Transverse colon (tissue), 4 donors: ENCODE results near the gene SRGAP1.

Source experiments
- EP300 ChIP-seq: sonication (generic); formaldehyde crosslinking; IDR thresholded peaks from one replicate; pipeline ENCODE4 v1.6.1; 2017; ENCODE audit warnings: antibody characterized with exemption, low read depth
- POLR2A ChIP-seq: fragments of 450-650 bp; IDR thresholded peaks from one replicate; pipeline ENCODE4 v1.6.1; 2016; ENCODE audit warnings: antibody characterized with exemption, mild to moderate bottlenecking, moderate library complexity
- POLR2AphosphoS5 ChIP-seq, 3 donors: sonication (generic); formaldehyde crosslinking; IDR thresholded peaks; one replicate each; pipeline ENCODE4 v1.6.1; 2016; ENCODE audit warnings: antibody characterized with exemption in 3 of 3
- TF ChIP-seq, protein P1 (sequence below), 5 experiments: fragments of 200-600 bp in 3 of 5; fragments of 450-650 bp in 2 of 5; sonication (generic) in 3 of 5; IDR thresholded peaks; 1 replicate in 2 of 5; 2 replicates in 3 of 5; pipeline ENCODE4 v1.5.1; 2016 to 2017; ENCODE audit warnings: antibody characterized with exemption in 5 of 5, inconsistent platforms in 3 of 5, mild to moderate bottlenecking in 2 of 5, moderate library complexity in 1 of 5

DNA sequence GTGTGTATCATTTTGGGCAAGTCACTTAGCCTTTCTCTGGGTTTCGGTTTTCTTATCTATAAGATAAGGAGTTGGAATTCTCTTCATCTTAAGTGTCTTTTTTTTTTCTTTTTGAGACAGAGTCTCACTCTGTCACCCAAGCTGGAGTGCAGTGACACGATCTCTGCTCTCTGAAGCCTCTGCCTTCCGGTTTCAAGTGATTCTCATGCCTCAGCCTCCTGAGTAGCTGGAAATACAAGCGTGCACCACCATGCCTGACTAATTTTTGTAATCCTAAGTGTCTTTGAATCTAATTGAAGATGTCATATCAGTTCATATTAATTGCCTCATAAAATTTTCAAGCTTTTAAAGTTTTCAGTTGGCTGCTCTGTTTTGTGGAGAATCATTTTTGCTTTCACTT is 4.0 kb downstream of the SRGAP1 start:
- TF ChIP-seq, protein P1, sequence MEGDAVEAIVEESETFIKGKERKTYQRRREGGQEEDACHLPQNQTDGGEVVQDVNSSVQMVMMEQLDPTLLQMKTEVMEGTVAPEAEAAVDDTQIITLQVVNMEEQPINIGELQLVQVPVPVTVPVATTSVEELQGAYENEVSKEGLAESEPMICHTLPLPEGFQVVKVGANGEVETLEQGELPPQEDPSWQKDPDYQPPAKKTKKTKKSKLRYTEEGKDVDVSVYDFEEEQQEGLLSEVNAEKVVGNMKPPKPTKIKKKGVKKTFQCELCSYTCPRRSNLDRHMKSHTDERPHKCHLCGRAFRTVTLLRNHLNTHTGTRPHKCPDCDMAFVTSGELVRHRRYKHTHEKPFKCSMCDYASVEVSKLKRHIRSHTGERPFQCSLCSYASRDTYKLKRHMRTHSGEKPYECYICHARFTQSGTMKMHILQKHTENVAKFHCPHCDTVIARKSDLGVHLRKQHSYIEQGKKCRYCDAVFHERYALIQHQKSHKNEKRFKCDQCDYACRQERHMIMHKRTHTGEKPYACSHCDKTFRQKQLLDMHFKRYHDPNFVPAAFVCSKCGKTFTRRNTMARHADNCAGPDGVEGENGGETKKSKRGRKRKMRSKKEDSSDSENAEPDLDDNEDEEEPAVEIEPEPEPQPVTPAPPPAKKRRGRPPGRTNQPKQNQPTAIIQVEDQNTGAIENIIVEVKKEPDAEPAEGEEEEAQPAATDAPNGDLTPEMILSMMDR (IDR thresholded peaks at IDR 0.05): no peak
- TF ChIP-seq POLR2AphosphoS5 (IDR thresholded peaks at IDR 0.05) (no peak), POLR2A (no peak), EP300 (no peak)
